Retinal pigment epithelial cell (primary cell): ENCODE data around the gene TDO2.
A peak's percentile ranks its signal among the peaks of the same experiment; 100 is the strongest.

Experiments
- DNase-seq: peaks from one replicate; pipeline ENCODE4 v3.0.0-alpha.2; 2010; ENCODE audit warnings: low read depth
- H3K4me3 ChIP-seq: 2 replicates; pipeline ENCODE4 v1.5.1; 2011; ENCODE audit warnings: mild to moderate bottlenecking, low read length, control low read depth, moderate library complexity
- TF ChIP-seq, protein P1 (sequence below): conservative IDR thresholded peaks from 2 replicates; pipeline ENCODE4 v1.5.1; 2011; ENCODE audit warnings: low read depth, low read length, control low read depth, inconsistent platforms

Gene TDO2

DNA sequence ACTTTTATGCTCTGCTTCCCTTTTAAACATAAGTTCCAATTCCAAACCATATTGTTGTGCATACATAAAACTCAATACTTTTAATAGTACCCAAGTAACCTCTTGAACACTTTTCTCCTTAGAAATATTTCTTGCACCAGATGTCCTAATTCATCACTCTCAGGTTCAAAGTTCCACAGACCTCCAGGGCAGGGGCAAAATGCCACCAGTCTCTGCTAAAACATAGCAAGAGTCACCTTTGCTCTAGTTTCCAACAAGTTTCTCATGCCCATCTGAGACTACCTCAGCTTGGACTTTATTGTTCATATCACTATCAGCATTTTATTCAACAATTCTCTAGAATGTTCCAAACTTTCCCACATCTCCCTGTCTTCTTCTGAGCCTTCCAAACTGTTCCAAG is 23.7 kb upstream of the TDO2 start:
- no peak overlapping the region for H3K4me3 ChIP-seq
- TF ChIP-seq, protein P1, sequence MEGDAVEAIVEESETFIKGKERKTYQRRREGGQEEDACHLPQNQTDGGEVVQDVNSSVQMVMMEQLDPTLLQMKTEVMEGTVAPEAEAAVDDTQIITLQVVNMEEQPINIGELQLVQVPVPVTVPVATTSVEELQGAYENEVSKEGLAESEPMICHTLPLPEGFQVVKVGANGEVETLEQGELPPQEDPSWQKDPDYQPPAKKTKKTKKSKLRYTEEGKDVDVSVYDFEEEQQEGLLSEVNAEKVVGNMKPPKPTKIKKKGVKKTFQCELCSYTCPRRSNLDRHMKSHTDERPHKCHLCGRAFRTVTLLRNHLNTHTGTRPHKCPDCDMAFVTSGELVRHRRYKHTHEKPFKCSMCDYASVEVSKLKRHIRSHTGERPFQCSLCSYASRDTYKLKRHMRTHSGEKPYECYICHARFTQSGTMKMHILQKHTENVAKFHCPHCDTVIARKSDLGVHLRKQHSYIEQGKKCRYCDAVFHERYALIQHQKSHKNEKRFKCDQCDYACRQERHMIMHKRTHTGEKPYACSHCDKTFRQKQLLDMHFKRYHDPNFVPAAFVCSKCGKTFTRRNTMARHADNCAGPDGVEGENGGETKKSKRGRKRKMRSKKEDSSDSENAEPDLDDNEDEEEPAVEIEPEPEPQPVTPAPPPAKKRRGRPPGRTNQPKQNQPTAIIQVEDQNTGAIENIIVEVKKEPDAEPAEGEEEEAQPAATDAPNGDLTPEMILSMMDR: no peak
- DNase-seq: no peak

DNA sequence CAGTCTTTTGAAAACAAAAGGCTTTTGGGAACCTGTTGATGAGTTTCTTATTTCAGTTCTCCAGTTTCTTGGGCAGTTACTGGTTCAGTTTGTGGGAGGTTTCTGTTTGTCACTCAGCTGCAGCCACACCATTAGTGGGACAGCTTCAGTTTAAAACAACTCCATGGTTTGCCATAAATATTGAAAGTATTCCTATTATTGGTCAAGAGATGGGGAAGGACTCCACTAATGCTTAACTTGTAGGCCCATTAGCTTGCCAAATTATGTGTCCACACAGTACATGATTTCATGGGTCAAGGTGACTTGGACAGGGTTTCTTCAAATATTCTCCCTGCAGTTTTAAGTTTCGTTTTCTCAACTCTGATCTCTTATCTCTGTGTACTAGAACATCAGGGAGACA is 21.9 kb upstream of the TDO2 start:
- H3K4me3 ChIP-seq: no peak overlapping the region
- DNase-seq: no peak
- TF ChIP-seq, protein P1: no peak

DNA sequence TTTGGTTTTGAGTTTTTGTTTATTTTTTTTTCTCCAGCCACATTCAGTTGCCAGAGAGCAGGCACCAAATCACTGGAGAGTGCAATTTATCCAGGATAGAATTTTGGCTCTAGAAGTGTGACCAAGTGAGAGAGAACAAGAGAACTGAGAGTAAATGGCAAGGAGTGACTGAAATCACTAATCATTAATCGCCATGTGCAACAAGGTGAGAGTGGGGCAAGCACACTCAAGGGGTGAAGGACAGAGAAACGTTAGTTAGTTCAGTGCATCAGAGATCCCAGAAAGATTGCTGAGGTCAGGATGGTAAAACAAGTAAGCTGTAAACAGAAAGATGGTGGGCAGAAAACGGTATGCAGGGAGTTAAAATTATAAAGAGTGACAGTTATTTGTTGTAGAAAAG is 19.6 kb upstream of the TDO2 start:
- TF ChIP-seq, protein P1: no peak
- DNase-seq: no peak
- H3K4me3 ChIP-seq: no peak overlapping the region

DNA sequence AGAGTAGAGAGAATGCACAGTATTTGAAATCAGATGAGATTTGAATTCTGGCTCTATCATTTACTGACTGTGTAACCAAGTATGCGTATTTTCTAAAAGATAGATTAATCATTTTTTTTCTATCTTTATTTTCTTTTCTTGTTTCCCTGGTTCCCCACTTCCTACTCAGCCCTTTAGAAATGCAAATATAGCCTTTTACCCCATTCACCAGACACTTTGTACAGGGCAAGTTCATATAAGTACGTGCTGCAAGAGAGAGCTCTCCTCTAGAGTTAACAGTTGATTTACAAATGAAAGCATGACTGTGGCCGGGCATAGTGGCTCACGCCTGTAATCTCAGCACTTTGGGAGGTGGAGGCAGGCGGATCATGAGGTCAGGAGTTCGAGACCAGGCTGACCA is 17.8 kb upstream of the TDO2 start:
- H3K4me3 ChIP-seq: no peak overlapping the region
- TF ChIP-seq, protein P1: no peak

DNA sequence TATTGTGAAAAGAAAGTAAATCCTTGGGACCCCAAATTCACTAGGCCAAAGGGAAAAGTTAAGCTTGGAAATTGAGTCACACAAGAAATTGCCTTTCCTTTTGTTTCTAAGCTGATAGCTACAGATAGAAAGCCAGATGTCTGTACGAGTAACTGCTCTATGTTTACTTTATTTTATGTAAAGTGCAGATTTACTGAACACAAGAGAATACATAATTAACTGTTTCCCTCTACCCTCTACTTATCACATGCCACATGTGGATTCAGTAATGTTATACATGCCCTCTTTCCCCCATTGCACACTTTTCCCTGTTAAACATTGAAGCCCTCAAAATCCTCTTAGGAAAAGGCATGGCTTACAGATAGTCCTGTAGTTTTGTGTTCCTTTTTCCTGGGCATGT is 16.5 kb upstream of the TDO2 start:
- DNase-seq: no peak
- TF ChIP-seq, protein P1: no peak
- no peak overlapping the region for H3K4me3 ChIP-seq

More for the DNA sequence above, 17.8 kb upstream of the TDO2 start:
- no peak for DNase-seq

DNA sequence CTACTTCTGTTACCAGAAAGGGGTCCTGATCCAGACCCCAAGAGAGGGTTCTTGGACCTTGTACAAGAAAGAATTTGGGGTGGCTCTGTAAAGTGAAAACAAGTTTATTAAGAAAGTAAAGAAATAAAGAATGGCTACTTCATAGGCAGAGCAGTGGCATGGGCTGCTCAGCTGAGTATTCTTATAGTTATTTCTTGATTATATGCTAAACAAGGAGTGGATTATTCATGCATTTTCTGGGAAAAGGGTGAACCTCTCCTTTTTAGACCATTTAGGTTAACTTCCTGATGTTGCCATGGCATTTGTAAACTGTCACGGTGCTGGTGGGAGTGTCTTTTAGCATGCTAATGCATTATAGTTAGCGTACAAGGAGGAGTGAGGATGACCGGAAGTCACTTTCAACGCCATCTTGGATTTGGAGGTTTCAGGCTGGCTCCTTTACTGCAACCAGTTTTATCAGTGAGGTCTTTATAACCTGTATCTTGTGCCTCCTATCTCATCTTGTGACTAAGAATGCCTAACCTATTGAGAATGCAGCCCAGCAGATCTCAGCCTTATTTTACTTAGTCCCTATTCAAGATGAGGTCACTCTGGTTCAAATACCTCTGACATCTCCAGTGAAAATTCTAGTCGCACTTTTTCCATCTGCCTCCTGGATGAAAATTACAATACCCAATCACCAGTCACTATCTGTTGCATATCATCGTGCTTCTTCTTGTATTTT is 15.5 kb upstream of the TDO2 start:
- TF ChIP-seq, protein P1: no peak
- no peak for DNase-seq
- H3K4me3 ChIP-seq: no peak overlapping the region

DNA sequence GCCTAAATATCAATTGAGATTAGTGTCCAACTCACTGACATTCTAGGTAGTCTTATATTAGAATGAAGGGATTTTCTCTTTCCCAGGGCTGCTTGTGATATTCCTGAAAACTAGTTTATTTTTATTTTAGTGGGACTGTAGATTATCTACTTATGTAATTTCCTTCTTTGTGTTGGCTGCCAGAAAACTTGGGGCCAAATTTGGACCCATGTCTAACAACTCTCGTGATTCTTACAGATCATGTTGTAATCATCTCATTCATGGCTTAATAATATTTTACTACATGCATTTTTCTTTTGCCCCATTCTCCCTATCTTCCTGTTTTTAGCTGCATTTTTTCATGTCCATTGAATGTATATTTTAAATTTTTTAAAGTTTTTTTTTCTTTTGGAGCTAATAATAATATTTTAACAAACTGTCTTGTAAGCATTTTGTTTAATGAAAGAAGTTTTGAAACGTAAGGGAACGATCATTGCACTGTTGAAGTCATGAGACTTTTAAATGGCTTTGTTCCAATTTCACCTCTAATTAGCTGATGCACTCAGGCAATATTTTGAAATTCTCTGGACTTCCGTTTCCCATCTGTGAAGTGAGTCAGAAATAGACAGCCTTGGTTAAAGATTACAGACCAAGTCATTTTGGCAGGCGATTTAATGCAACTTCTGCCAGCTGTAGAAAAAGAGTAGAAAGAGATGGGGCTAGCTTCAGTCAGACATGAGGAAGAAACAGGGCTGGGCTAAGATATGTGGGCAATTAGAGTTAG is 14.3 kb upstream of the TDO2 start:
- H3K4me3 ChIP-seq: no peak overlapping the region
- TF ChIP-seq, protein P1: no peak
- peak; percentile 94 for DNase-seq
